Neutrophil (primary cell): ENCODE results near the gene HNF4A.

Experiments used
- H3K27ac ChIP-seq: fragments of 200-600 bp; sonication (generic); 2 replicates; pipeline ENCODE4 v1.5.1; 2016; ENCODE audit warnings: mild to moderate bottlenecking, moderate library complexity
- H3K27me3 ChIP-seq: fragments of 200-600 bp; sonication (generic); 2 replicates; pipeline ENCODE4 v1.6.0; 2016; ENCODE audit warnings: mild to moderate bottlenecking
- H3K36me3 ChIP-seq: fragments of 200-600 bp; sonication (generic); 2 replicates; pipeline ENCODE4 v1.5.1; 2017
- H3K4me1 ChIP-seq, 2 experiments: fragments of 200-600 bp in 1 of 2; sonication (generic) in 1 of 2; 1 replicate in 1 of 2; 2 replicates in 1 of 2; pipeline versions ENCODE4 v1.5.1 to v1.6.1; 2013 to 2016; ENCODE audit warnings: low read depth in 1 of 2, low read length in 1 of 2, mild to moderate bottlenecking in 1 of 2, moderate library complexity in 1 of 2; ENCODE audit not compliant: control insufficient read depth in 1 of 2, insufficient read depth in 1 of 2
- H3K4me3 ChIP-seq, 2 experiments: fragments of 200-600 bp in 1 of 2; sonication (generic) in 1 of 2; 1 replicate in 1 of 2; 2 replicates in 1 of 2; pipeline ENCODE4 v1.5.1; 2013 to 2016; ENCODE audit warnings: low read depth in 1 of 2, low read length in 1 of 2, mild to moderate bottlenecking in 1 of 2, moderate library complexity in 1 of 2
- H3K9me3 ChIP-seq: fragments of 200-600 bp; sonication (generic); 2 replicates; pipeline ENCODE4 v1.5.1; 2016
- CTCF ChIP-seq: fragments of 200-600 bp; sonication (generic); IDR thresholded peaks from 2 replicates; pipeline ENCODE4 v1.5.1; 2016; ENCODE audit warnings: antibody characterized with exemption

Gene HNF4A

GRCh38 chr20:44348168-44348659 is 7.3 kb upstream of the HNF4A start:
- Histone ChIP-seq H3K27me3 (no peaks in the 10 kb centered on the region), H3K9me3 (no peaks in the 10 kb centered on the region), H3K27ac (no peak overlapping the region), H3K4me3 (no peak overlapping the region), H3K36me3 (no peaks in the 10 kb centered on the region), H3K4me1 (no peaks in the 10 kb centered on the region)
- TF ChIP-seq CTCF, result no peak

GRCh38 chr20:44349349-44349748 is 6.2 kb upstream of the HNF4A start:
- H3K27ac ChIP-seq, result no peak overlapping the region
- H3K36me3 ChIP-seq, result no peaks in the 10 kb centered on the region
- H3K27me3 ChIP-seq, result no peaks in the 10 kb centered on the region
- TF ChIP-seq CTCF, result no peak
- H3K9me3 ChIP-seq, result no peaks in the 10 kb centered on the region
- no peaks in the 10 kb centered on the region for H3K4me1 ChIP-seq
- H3K4me3 ChIP-seq, result no peak overlapping the region

GRCh38 chr20:44350567-44350966 is 4.9 kb upstream of the HNF4A start:
- Histone ChIP-seq H3K36me3 (no peaks in the 10 kb centered on the region), H3K27ac (no peak overlapping the region), H3K4me1 (no peaks in the 10 kb centered on the region), H3K4me3 (no peak overlapping the region), H3K9me3 (no peaks in the 10 kb centered on the region), H3K27me3 (no peaks in the 10 kb centered on the region)
- no peak for TF ChIP-seq CTCF

- Histone ChIP-seq H3K27ac (no peak overlapping the region), H3K9me3 (no peaks in the 10 kb centered on the region), H3K27me3 (peaks cover 26% of the 10 kb centered on the region), H3K4me1 (no peaks in the 10 kb centered on the region), H3K4me3 (no peak overlapping the region), H3K36me3 (no peaks in the 10 kb centered on the region)
- TF ChIP-seq CTCF, result no peak
These were observed 461 bp upstream of the HNF4A start for GRCh38 chr20:44354979-44355497.

GRCh38 chr20:44356353-44356723 is 839 bp downstream of the HNF4A start:
- Histone ChIP-seq H3K9me3 (no peaks in the 10 kb centered on the region), H3K27ac (no peak overlapping the region), H3K36me3 (no peaks in the 10 kb centered on the region), H3K4me1 (no peaks in the 10 kb centered on the region), H3K27me3 (peaks cover 34% of the 10 kb centered on the region), H3K4me3 (no peak overlapping the region)
- TF ChIP-seq CTCF, result no peak

GRCh38 chr20:44357020-44357419 is 1.5 kb downstream of the HNF4A start:
- no peaks in the 10 kb centered on the region for H3K4me1 ChIP-seq
- H3K4me3 ChIP-seq, result no peak overlapping the region
- H3K27ac ChIP-seq, result no peak overlapping the region
- H3K9me3 ChIP-seq, result no peaks in the 10 kb centered on the region
- TF ChIP-seq CTCF, result no peak
- no peaks in the 10 kb centered on the region for H3K36me3 ChIP-seq
- peaks cover 36% of the 10 kb centered on the region for H3K27me3 ChIP-seq
